Endodermal cell (in vitro differentiated cells): ENCODE measurements around the gene MTA3. TPM values are rescaled to one million over a fixed set of nuclear protein-coding genes. Genes with fewer than 3 reads are reported as not detected.

Source experiments
- DNase-seq: peaks from one replicate; pipeline ENCODE4 v3.0.0-alpha.2; 2017
- H3K27ac ChIP-seq: 2 replicates; pipeline ENCODE4 v1.5.1; 2013; ENCODE audit warnings: mild to moderate bottlenecking, low read depth, low read length, moderate library complexity
- H3K27me3 ChIP-seq: 2 replicates; pipeline ENCODE4 v1.6.1; 2013; ENCODE audit warnings: mild to moderate bottlenecking, low read length, moderate library complexity; ENCODE audit not compliant: insufficient read depth, control insufficient read depth, poor library complexity, severe bottlenecking
- H3K36me3 ChIP-seq: 2 replicates; pipeline ENCODE4 v1.7.0; 2013; ENCODE audit warnings: mild to moderate bottlenecking, low read length, moderate library complexity; ENCODE audit not compliant: control insufficient read depth, insufficient read depth
- H3K4me1 ChIP-seq: one replicate; pipeline ENCODE4 v1.7.0; 2013; ENCODE audit warnings: low read length; ENCODE audit not compliant: control insufficient read depth, insufficient read depth
- H3K4me3 ChIP-seq: 2 replicates; pipeline ENCODE4 v1.5.1; 2013; ENCODE audit warnings: mild to moderate bottlenecking, low read length, moderate library complexity
- H3K9ac ChIP-seq: 2 replicates; pipeline ENCODE4 v1.6.1; 2013; ENCODE audit warnings: mild to moderate bottlenecking, low read length, moderate library complexity; ENCODE audit not compliant: poor library complexity, severe bottlenecking; ENCODE audit errors: extremely low read depth
- H3K9me3 ChIP-seq: 2 replicates; pipeline ENCODE4 v1.6.1; 2013; ENCODE audit warnings: mild to moderate bottlenecking, low read length, moderate library complexity; ENCODE audit not compliant: control insufficient read depth
- H3K27ac Mint-ChIP-seq: 2 replicates; pipeline ENCODE4 v1.8.0; 2020; ENCODE audit warnings: mixed read lengths
- H3K27me3 Mint-ChIP-seq: 2 replicates; pipeline ENCODE4 v1.8.0; 2021; ENCODE audit warnings: mild to moderate bottlenecking, mixed read lengths; ENCODE audit not compliant: insufficient read depth
- H3K36me3 Mint-ChIP-seq: 2 replicates; pipeline ENCODE4 v1.8.0; 2020; ENCODE audit warnings: low read depth, mixed read lengths
- H3K4me1 Mint-ChIP-seq: 2 replicates; pipeline ENCODE4 v1.8.0; 2020; ENCODE audit warnings: mixed read lengths
- H3K4me3 Mint-ChIP-seq: 2 replicates; pipeline ENCODE4 v1.8.0; 2020; ENCODE audit warnings: mild to moderate bottlenecking, moderate library complexity, mixed read lengths
- H3K9me3 Mint-ChIP-seq: 2 replicates; pipeline ENCODE4 v1.8.0; 2020; ENCODE audit warnings: mild to moderate bottlenecking, mixed read lengths
- CTCF ChIP-seq: fragments of 200-600 bp; sonication (generic); conservative IDR thresholded peaks from 2 replicates; pipeline ENCODE4 v1.5.0; 2021; ENCODE audit warnings: antibody characterized with exemption, mild to moderate bottlenecking
- WGBS, 2 experiments: methylation state at CpG; one replicate each; pipeline versions ENCODE4 v1.1.5 to v1.1.7; 2013; ENCODE audit warnings: missing lambda C conversion rate in 2 of 2, mixed read lengths in 1 of 2; ENCODE audit not compliant: insufficient coverage in 1 of 2, insufficient read length in 1 of 2; 5-methylcytosine and 5-hydroxymethylcytosine counted together
- total RNA-seq, 2 donors: library from RNA; stranded (reverse); fragmentation: NEBNext Ultra II Directional in 1 of 2; extraction: Animal tissue kit (Norgen Biotek cat#: 25700) in 1 of 2; gene quantifications; 2 replicates in 1 of 2; 3 replicates in 1 of 2; pipeline ENCODE4 v1.2.1, GENCODE V29; 2021

Gene MTA3
- total RNA-seq, 2 donors from 2014 or later = 138 to 154 TPM

- H3K27me3 Mint-ChIP-seq = no peaks in the 10 kb centered on the region
- no peaks in the 10 kb centered on the region for H3K27me3 ChIP-seq
Measured at GRCh38 chr2:42653908-42654445, 85.5 kb downstream of the MTA3 start.

GRCh38 chr2:42658306-42658705 is 89.9 kb downstream of the MTA3 start:
- Histone ChIP-seq H3K27ac (no peak overlapping the region), H3K4me3 (no peak overlapping the region), H3K27me3 (no peaks in the 10 kb centered on the region), H3K9ac (no peak overlapping the region), H3K36me3 (peaks cover 64% of the 10 kb centered on the region), H3K9me3 (no peaks in the 10 kb centered on the region), H3K4me1 (peaks cover under 1% of the 10 kb centered on the region)
- 83 to 86% methylated on average over 7 to 8 of the region's 8 CpGs for WGBS, 2 experiments
- TF ChIP-seq CTCF = no peak
- no peak for DNase-seq
- Mint-ChIP-seq H3K27ac (no peak overlapping the region), H3K4me1 (peaks cover 16% of the 10 kb centered on the region), H3K27me3 (no peaks in the 10 kb centered on the region), H3K4me3 (no peak overlapping the region), H3K9me3 (no peaks in the 10 kb centered on the region), H3K36me3 (peaks cover 45% of the 10 kb centered on the region)

More at GRCh38 chr2:42653908-42654445, 85.5 kb downstream of the MTA3 start:
- H3K9me3 Mint-ChIP-seq = no peaks in the 10 kb centered on the region
- no peak for DNase-seq
- Histone ChIP-seq H3K27ac (no peak overlapping the region), H3K9ac (no peak overlapping the region), H3K4me1 (no peaks in the 10 kb centered on the region), H3K9me3 (no peaks in the 10 kb centered on the region), H3K36me3 (peaks cover 40% of the 10 kb centered on the region), H3K4me3 (no peak overlapping the region)
- H3K4me1 Mint-ChIP-seq = peaks cover 13% of the 10 kb centered on the region
- no peak for TF ChIP-seq CTCF
- H3K4me3 Mint-ChIP-seq = no peak overlapping the region
- H3K36me3 Mint-ChIP-seq = peaks cover 33% of the 10 kb centered on the region
- 92 to 100% methylated on average over 1 to 2 of the region's 2 CpGs for WGBS, 2 experiments
- H3K27ac Mint-ChIP-seq = no peak overlapping the region

- H3K27me3 Mint-ChIP-seq = no peaks in the 10 kb centered on the region
- no peak overlapping the region for H3K27ac ChIP-seq
- no peaks in the 10 kb centered on the region for H3K9me3 ChIP-seq
- H3K4me3 Mint-ChIP-seq = no peak overlapping the region
- no peak overlapping the region for H3K9ac ChIP-seq
- no peak overlapping the region for H3K4me3 ChIP-seq
- no peaks in the 10 kb centered on the region for H3K9me3 Mint-ChIP-seq
- peaks cover 3% of the 10 kb centered on the region for H3K4me1 ChIP-seq
- DNase-seq = no peak
- WGBS, 2 experiments = 70 to 91% methylated on average over 2 to 3 of the region's 4 CpGs
- H3K27me3 ChIP-seq = no peaks in the 10 kb centered on the region
- peaks cover 66% of the 10 kb centered on the region for H3K36me3 ChIP-seq
- peaks cover 23% of the 10 kb centered on the region for H3K4me1 Mint-ChIP-seq
- peak overlapping the region; percentile 77 for H3K27ac Mint-ChIP-seq
- no peak for TF ChIP-seq CTCF
- peaks cover 43% of the 10 kb centered on the region for H3K36me3 Mint-ChIP-seq
Measured at GRCh38 chr2:42659609-42660008, 91.2 kb downstream of the MTA3 start.
